Calu3 (cell line): ENCODE data around the gene ACAP3. TPM values are rescaled to one million over a fixed set of nuclear protein-coding genes. Genes with fewer than 3 reads are reported as not detected.

Experiments
- BruUV-seq: library from RNA; stranded (reverse); fragments of 400-500 nt; replicated peaks from 2 replicates; lab custom pipeline; 2021; lab: Mats Ljungman, UMichigan
- CTCF ChIA-PET: fragments of 300-600 bp; sonication (Branson Sonifier 250); formaldehyde crosslinking; loops from one replicate; lab custom pipeline; 2022; ENCODE audit warnings: antibody characterized with exemption; lab: Charles Lee
- DNase-seq: peaks from one replicate; pipeline ENCODE4 v3.0.0; 2022
- H3K27ac Mint-ChIP-seq: one replicate; pipeline ENCODE4 v1.8.0; 2022; ENCODE audit warnings: mixed read lengths; ENCODE audit not compliant: unreplicated experiment
- H3K27me3 Mint-ChIP-seq: one replicate; pipeline ENCODE4 v1.8.0; 2022; ENCODE audit warnings: mixed read lengths; ENCODE audit not compliant: unreplicated experiment
- H3K36me3 Mint-ChIP-seq: one replicate; pipeline ENCODE4 v1.8.0; 2022; ENCODE audit warnings: mild to moderate bottlenecking, moderate library complexity, mixed read lengths; ENCODE audit not compliant: insufficient read depth, unreplicated experiment
- H3K4me1 Mint-ChIP-seq: one replicate; pipeline ENCODE4 v1.8.0; 2022; ENCODE audit warnings: mild to moderate bottlenecking, low read depth, mixed read lengths; ENCODE audit not compliant: unreplicated experiment
- H3K4me3 Mint-ChIP-seq: one replicate; pipeline ENCODE4 v1.8.0; 2022; ENCODE audit warnings: mild to moderate bottlenecking, low read depth, moderate library complexity, mixed read lengths; ENCODE audit not compliant: unreplicated experiment
- H3K9me3 Mint-ChIP-seq: one replicate; pipeline ENCODE4 v1.8.0; 2022; ENCODE audit warnings: low read depth, mixed read lengths; ENCODE audit not compliant: unreplicated experiment
- CTCF ChIP-seq: fragments of 200-600 bp; IDR thresholded peaks from one replicate; pipeline ENCODE4 v1.8.0; 2022; ENCODE audit warnings: antibody characterized with exemption; ENCODE audit not compliant: unreplicated experiment
- intact Hi-C: fragments of 100-400 bp; cut with micrococcal nuclease; formaldehyde crosslinking; loops from one replicate; pipeline ENCODE4 v1.10.0; 2022; ENCODE audit not compliant: unreplicated experiment
- total RNA-seq: library from RNA; stranded (reverse); gene quantifications from 2 replicates; pipeline ENCODE4 v1.2.3, GENCODE V29; 2022

Gene ACAP3
- total RNA-seq, 1 experiment from 2014 or later, result 41.1 TPM

GRCh38 chr1:1284221-1285101 lies 23.3 kb downstream of the ACAP3 start:
- intact Hi-C loops, result no loop called here
- H3K27ac Mint-ChIP-seq, result no peak overlapping the region
- no peaks in the 10 kb centered on the region for H3K9me3 Mint-ChIP-seq
- TF ChIP-seq CTCF, result no peak
- H3K4me1 Mint-ChIP-seq, result peaks cover 10% of the 10 kb centered on the region
- DNase-seq, result no peak
- no peak overlapping the region for H3K4me3 Mint-ChIP-seq
- peaks cover 6% of the 10 kb centered on the region for H3K36me3 Mint-ChIP-seq
- CTCF ChIA-PET, result no interaction called here
- no peaks in the 10 kb centered on the region for H3K27me3 Mint-ChIP-seq
- no TSS peak for BruUV-seq

- H3K9me3 Mint-ChIP-seq, result no peaks in the 10 kb centered on the region
- H3K4me1 Mint-ChIP-seq, result peaks cover 10% of the 10 kb centered on the region
- no peak overlapping the region for H3K4me3 Mint-ChIP-seq
- no TSS peak for BruUV-seq
- H3K27ac Mint-ChIP-seq, result no peak overlapping the region
- peaks cover 6% of the 10 kb centered on the region for H3K36me3 Mint-ChIP-seq
- intact Hi-C loops, result no loop called here
- CTCF ChIA-PET, result no interaction called here
- no peak for DNase-seq
- TF ChIP-seq CTCF, result no peak
- no peaks in the 10 kb centered on the region for H3K27me3 Mint-ChIP-seq
Observed at GRCh38 chr1:1283821-1284220, 23.9 kb downstream of the ACAP3 start.

- Mint-ChIP-seq H3K9me3 (no peaks in the 10 kb centered on the region), H3K27me3 (no peaks in the 10 kb centered on the region), H3K27ac (no peak overlapping the region), H3K4me3 (no peak overlapping the region), H3K36me3 (peaks cover 6% of the 10 kb centered on the region), H3K4me1 (peaks cover 10% of the 10 kb centered on the region)
- intact Hi-C loops, result no loop called here
- no peak for DNase-seq
- CTCF ChIA-PET, result interaction anchor here (1.1 kb wide), 1 partner anchor 12 kb away, joined by 6 read pairs; no protein-coding TSS in a partner anchor
- no peak for TF ChIP-seq CTCF
- no TSS peak for BruUV-seq
Observed at GRCh38 chr1:1282998-1283397, 24.7 kb downstream of the ACAP3 start.

GRCh38 chr1:1281533-1282321 lies 26.0 kb downstream of the ACAP3 start:
- Mint-ChIP-seq H3K9me3 (no peaks in the 10 kb centered on the region), H3K4me3 (peak overlapping the region; percentile 30), H3K4me1 (peaks cover 10% of the 10 kb centered on the region), H3K36me3 (peaks cover 6% of the 10 kb centered on the region), H3K27ac (no peak overlapping the region), H3K27me3 (no peaks in the 10 kb centered on the region)
- DNase-seq, result peak; percentile 64
- intact Hi-C loops, result no loop called here
- BruUV-seq, result no TSS peak
- CTCF ChIA-PET, result interaction anchor here (0.6 to 1.2 kb wide), 6 partner anchors 8 to 77 kb away, joined by 3 to 8 read pairs (median 6); partner anchors contain the start of gene UBE2J2
- no peak for TF ChIP-seq CTCF
